Stomach (tissue), 9 donors: ENCODE data around the gene NLRP3. TPM values are rescaled to one million over a fixed set of nuclear protein-coding genes. Genes with fewer than 3 reads are reported as not detected.

Experiments used
- DNase-seq, 2 donors: peaks; one replicate each; pipeline versions ENCODE4 v3.0.0 to v3.0.0-alpha.2; 2013 to 2019
- H3K27ac ChIP-seq, 5 donors: fragments of 200-600 bp in 4 of 5; sonication (generic) in 4 of 5; one replicate each; pipeline ENCODE4 v1.5.1; 2013 to 2019; ENCODE audit warnings: mild to moderate bottlenecking in 1 of 5, moderate library complexity in 1 of 5
- H3K27me3 ChIP-seq, 3 donors: fragments of 200-600 bp; sonication (generic); one replicate each; pipeline ENCODE4 v1.5.1; 2017 to 2019; ENCODE audit warnings: mixed run types in 1 of 3
- H3K36me3 ChIP-seq, 4 donors: fragments of 200-600 bp; sonication (generic); 1 replicate in 3 of 4; 2 replicates in 1 of 4; pipeline ENCODE4 v1.5.1; 2016 to 2019
- H3K4me1 ChIP-seq, 4 donors: fragments of 200-600 bp; sonication (generic); one replicate each; pipeline ENCODE4 v1.5.1; 2016 to 2019
- H3K4me3 ChIP-seq, 4 donors: fragments of 200-600 bp; sonication (generic) in 3 of 4; one replicate each; pipeline ENCODE4 v1.5.1; 2016 to 2019; ENCODE audit warnings: mild to moderate bottlenecking in 1 of 4
- H3K9me3 ChIP-seq, 4 donors: fragments of 200-600 bp; sonication (generic); one replicate each; pipeline ENCODE4 v1.5.1; 2016 to 2019
- EP300 ChIP-seq: sonication (generic); formaldehyde crosslinking; IDR thresholded peaks from one replicate; pipeline ENCODE4 v1.6.1; 2017; ENCODE audit warnings: antibody characterized with exemption
- POLR2A ChIP-seq, 4 donors: fragments of 450-650 bp; IDR thresholded peaks; one replicate each; pipeline ENCODE4 v1.6.1; 2016; ENCODE audit warnings: antibody characterized with exemption in 4 of 4, control low read depth in 2 of 4, mild to moderate bottlenecking in 1 of 4, moderate library complexity in 1 of 4
- POLR2AphosphoS5 ChIP-seq, 3 donors: sonication (generic); formaldehyde crosslinking; IDR thresholded peaks; one replicate each; pipeline ENCODE4 v1.6.1; 2016; ENCODE audit warnings: antibody characterized with exemption in 3 of 3
- WGBS, 5 donors: extraction: QIAGEN DNeasy Blood & Tissue Kit in 3 of 5; methylation state at CpG; one replicate each; pipeline versions ENCODE4 v1.1.5 to v1.1.7; 2013 to 2018; 5-methylcytosine and 5-hydroxymethylcytosine counted together
- intact Hi-C: fragments of 100-400 bp; cut with DNase I; formaldehyde crosslinking; loops from one replicate; pipeline ENCODE4 v1.15.1; 2023; ENCODE audit warnings: low total_unique reads
- polyA plus RNA-seq, 3 donors: library from polyadenylated mRNA; stranded (reverse); fragments of 200-250 nt; gene quantifications; one replicate each; pipeline ENCODE4 v1.2.3, GENCODE V29; 2013
- total RNA-seq, 5 donors: library from RNA; depleted of rRNA; stranded (reverse); fragments of >200 nt; gene quantifications; one replicate each; pipeline versions ENCODE4 v1.1.0 to v1.2.3, GENCODE V29; 2014 to 2016
- TF ChIP-seq, protein P1 (sequence below), 7 experiments: fragments of 450-650 bp in 4 of 7; fragments of 200-600 bp in 3 of 7; sonication (generic) in 3 of 7; IDR thresholded peaks; one replicate each; pipeline ENCODE4 v1.5.1; 2016 to 2019; ENCODE audit warnings: antibody characterized with exemption in 7 of 7, control low read depth in 2 of 7, mild to moderate bottlenecking in 1 of 7
- donor health status: healthy with polysubstance abuse.
- donor health status: Bipolar disorder and iron deficiency.
- donor health status: healthy.

Gene NLRP3
- total and polyA plus RNA-seq, 8 donors: under 0.01 to 5.5 (median 2.0) TPM; not detected in 1

DNA sequence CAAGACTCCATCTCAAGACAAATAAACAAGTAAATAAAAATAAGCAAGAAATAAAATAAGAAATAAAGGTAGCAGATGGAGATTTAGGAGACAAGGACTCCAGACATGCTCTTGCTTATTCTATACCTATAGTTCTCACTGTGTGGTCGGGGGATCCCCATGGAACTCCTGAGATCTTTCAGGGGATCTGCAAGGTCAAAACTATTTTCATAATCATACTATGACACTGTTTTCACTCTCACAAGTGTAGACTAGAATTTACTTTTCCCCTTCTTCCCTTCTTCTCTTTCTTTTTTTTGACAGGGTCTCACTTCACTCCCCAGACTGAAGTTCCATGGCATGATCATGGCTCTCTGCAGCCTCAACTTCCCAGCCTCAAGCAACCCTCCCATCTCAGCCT is 29.8 kb upstream of the NLRP3 start:
- WGBS, 5 donors: 78 to 93% (median 87%) methylated on average over 1 of the region's 1 CpG
- no peak for TF ChIP-seq POLR2A (IDR thresholded peaks at IDR 0.05)
- no peak for TF ChIP-seq EP300
- Histone ChIP-seq H3K36me3 (no peaks in the 10 kb centered on the region), H3K27ac (no peak overlapping the region), H3K4me3 (no peak overlapping the region), H3K4me1 (peaks cover 0 to 9% (median 3%) of the 10 kb centered on the region in 4 donors), H3K27me3 (peaks cover 0 to 8% (median 0%) of the 10 kb centered on the region in 3 donors), H3K9me3 (peaks cover 0 to 8% (median 0%) of the 10 kb centered on the region in 4 donors)
- intact Hi-C loops: loop anchor here (10.0 kb wide), 1 partner anchor 89 kb away; no protein-coding TSS in a partner anchor
- DNase-seq: no peak

DNA sequence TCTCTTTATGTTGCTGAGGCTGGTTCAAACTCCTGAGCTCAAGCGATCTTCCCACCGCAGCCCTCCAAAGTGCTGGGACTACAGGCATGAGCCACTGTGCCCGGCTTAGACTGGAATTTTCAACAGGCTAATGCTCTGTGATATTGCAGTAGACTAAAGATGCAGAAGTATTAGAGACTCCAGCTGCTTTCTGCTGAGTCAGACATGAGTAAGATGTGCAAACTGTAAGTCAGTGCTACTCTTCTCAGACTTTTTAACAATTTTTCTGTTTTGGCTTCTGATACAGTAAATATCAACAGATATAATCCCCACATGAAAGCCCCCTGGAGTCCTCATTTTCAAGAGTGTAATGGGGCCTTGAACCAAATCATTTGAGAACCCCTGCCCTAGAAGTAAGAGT is 29.3 kb upstream of the NLRP3 start:
- intact Hi-C loops: loop anchor here (10.0 kb wide), 1 partner anchor 88 kb away; no protein-coding TSS in a partner anchor
- WGBS, 5 donors: 77 to 87% (median 81%) methylated on average over 3 of the region's 3 CpGs
- TF ChIP-seq POLR2AphosphoS5 (IDR thresholded peaks at IDR 0.05) (no peak), POLR2A (IDR thresholded peaks at IDR 0.05) (no peak), EP300 (no peak)
- TF ChIP-seq, protein P1, sequence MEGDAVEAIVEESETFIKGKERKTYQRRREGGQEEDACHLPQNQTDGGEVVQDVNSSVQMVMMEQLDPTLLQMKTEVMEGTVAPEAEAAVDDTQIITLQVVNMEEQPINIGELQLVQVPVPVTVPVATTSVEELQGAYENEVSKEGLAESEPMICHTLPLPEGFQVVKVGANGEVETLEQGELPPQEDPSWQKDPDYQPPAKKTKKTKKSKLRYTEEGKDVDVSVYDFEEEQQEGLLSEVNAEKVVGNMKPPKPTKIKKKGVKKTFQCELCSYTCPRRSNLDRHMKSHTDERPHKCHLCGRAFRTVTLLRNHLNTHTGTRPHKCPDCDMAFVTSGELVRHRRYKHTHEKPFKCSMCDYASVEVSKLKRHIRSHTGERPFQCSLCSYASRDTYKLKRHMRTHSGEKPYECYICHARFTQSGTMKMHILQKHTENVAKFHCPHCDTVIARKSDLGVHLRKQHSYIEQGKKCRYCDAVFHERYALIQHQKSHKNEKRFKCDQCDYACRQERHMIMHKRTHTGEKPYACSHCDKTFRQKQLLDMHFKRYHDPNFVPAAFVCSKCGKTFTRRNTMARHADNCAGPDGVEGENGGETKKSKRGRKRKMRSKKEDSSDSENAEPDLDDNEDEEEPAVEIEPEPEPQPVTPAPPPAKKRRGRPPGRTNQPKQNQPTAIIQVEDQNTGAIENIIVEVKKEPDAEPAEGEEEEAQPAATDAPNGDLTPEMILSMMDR (IDR thresholded peaks at IDR 0.05): no peak

DNA sequence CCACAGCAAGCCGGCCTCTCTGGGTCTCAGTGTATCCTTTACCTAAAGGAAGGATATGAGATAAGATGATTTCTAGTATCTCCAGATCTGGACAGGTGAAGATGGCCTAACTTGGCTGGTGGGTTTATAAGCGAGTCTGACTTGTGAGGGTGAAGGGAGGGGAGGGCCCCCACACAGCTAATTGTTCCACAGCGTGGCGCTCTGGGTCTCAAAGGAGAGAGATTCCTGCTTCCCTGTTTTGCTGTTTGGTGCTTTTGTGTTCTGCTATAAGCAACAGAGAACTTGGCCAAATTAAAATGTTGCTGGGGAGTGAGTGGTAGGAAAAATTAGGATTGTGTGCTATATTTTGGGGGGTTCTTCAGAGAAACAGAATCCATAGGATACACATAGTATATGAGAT is 28.9 kb upstream of the NLRP3 start:
- WGBS, 5 donors: 54 to 66% (median 62%) methylated on average over 4 of the region's 4 CpGs
- H3K9me3 ChIP-seq: peaks cover 0 to 8% (median 0%) of the 10 kb centered on the region in 4 donors
- no peak overlapping the region for H3K4me3 ChIP-seq
- intact Hi-C loops: loop anchor here (10.0 kb wide), 1 partner anchor 88 kb away; no protein-coding TSS in a partner anchor
- no peak overlapping the region for H3K27ac ChIP-seq
- DNase-seq: no peak
- peaks cover 0 to 8% (median 0%) of the 10 kb centered on the region in 3 donors for H3K27me3 ChIP-seq
- TF ChIP-seq POLR2A (IDR thresholded peaks at IDR 0.05) (no peak), POLR2AphosphoS5 (IDR thresholded peaks at IDR 0.05) (no peak), EP300 (no peak)
- TF ChIP-seq, protein P1 (IDR thresholded peaks at IDR 0.05): no peak
- H3K36me3 ChIP-seq: no peaks in the 10 kb centered on the region
- H3K4me1 ChIP-seq: peaks cover 0 to 9% (median 3%) of the 10 kb centered on the region in 4 donors

More for the DNA sequence above, 29.3 kb upstream of the NLRP3 start:
- Histone ChIP-seq H3K27me3 (peaks cover 0 to 8% (median 0%) of the 10 kb centered on the region in 3 donors), H3K4me1 (peaks cover 0 to 9% (median 3%) of the 10 kb centered on the region in 4 donors), H3K36me3 (no peaks in the 10 kb centered on the region), H3K9me3 (peaks cover 0 to 8% (median 0%) of the 10 kb centered on the region in 4 donors), H3K4me3 (no peak overlapping the region), H3K27ac (no peak overlapping the region)
- no peak for DNase-seq

DNA sequence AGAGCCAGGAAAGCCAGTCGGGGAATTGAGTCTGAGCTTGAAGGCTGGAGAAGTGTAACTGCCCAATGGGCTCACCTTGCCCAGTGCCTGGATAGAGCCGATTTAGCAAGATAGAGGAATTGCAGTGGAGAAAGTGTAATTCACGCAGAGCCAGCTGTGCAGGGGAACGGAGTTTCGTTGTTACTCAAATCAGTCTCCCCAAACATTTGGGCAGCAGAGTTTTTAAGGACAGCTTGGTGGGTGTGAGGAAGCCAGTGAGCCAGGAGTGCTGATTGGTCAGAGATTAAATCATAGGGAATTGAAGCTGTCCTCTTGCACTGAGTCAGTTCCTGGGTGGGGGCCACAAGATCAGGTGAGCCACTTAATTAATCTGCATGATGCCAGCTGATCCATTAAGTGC is 28.4 kb upstream of the NLRP3 start:
- intact Hi-C loops: loop anchor here (10.0 kb wide), 1 partner anchor 87 kb away; no protein-coding TSS in a partner anchor
- Histone ChIP-seq H3K4me1 (peaks cover 0 to 9% (median 3%) of the 10 kb centered on the region in 4 donors), H3K27ac (no peak overlapping the region), H3K36me3 (no peaks in the 10 kb centered on the region), H3K9me3 (peaks cover 0 to 8% (median 0%) of the 10 kb centered on the region in 4 donors), H3K27me3 (peaks cover 0 to 8% (median 0%) of the 10 kb centered on the region in 3 donors), H3K4me3 (no peak overlapping the region)
- TF ChIP-seq POLR2A (IDR thresholded peaks at IDR 0.05) (no peak), EP300 (no peak), POLR2AphosphoS5 (IDR thresholded peaks at IDR 0.05) (no peak)
- TF ChIP-seq, protein P1 (IDR thresholded peaks at IDR 0.05): no peak
- WGBS, 5 donors: 52 to 63% (median 56%) methylated on average over 5 of the region's 5 CpGs
- no peak for DNase-seq
